H4 (cell line): ENCODE data around the gene GADD45B. TPM values are rescaled to one million over a fixed set of nuclear protein-coding genes. Genes with fewer than 3 reads are reported as not detected.
"Not testable (repeated sequence)": the region's sequence is repeated elsewhere in the genome, so short reads cannot be mapped to it uniquely, and the experiment has no call there.

ENCODE experiments used
- DNase-seq: peaks from one replicate; pipeline ENCODE4 v3.0.0-alpha.2; 2015; ENCODE audit warnings: low spot score
- total RNA-seq: library from RNA; depleted of rRNA; stranded (reverse); fragments of >200 nt; shearing (Covaris generic); gene quantifications from 2 replicates; pipeline ENCODE4 v1.2.3, GENCODE V29; 2014; rRNA removed

GADD45B gene
- total RNA-seq, 1 experiment from 2014 or later, result 14.3 TPM

DNA sequence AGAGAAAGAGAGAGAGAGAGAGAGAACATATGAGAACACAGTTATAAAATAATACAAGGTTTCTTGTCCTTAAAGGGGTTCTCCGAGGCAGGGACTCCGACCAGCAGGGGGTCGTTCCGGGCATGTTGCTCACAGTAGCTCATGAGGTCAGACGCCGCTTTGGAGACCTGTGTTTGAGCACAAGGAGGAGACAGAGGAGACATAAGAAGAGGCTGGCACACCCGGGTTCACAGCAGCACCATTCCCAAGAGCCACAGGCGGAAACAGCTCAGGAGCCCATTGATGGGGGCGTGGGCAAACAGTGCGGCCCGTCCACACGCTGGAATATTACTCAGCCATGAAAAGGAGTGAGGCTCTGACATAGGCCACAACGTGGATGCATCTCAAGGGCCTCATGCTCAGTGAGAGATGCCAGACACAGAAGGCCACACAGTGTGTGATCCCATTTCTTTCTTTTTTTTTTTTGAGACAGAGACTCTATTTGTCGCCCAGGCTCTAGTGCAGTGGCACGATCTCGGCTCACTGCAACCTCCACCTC lies 39.1 kb downstream of the GADD45B start:
- no peak for DNase-seq

DNA sequence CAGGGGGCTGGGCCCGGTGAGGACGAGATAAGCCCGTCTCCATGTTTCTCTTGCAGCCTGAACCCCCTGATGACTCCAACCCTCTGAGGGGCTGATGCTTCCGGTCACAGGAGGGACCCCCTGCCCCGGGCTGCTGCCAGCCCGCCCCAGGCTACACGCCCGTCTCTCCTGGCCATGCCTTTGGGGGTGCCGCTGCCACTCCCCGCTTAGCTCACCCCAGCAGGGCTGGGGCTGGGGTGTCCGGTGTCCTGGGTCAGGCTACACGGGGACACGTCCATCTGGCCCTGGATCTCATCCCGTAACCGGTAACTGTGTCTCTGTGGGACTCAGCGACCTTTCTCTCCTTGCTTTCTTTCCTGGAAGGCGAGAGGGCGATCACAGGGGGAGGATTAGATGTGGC lies 40.8 kb downstream of the GADD45B start:
- no peak for DNase-seq

- no peak for DNase-seq
Observed at GRCh38 chr19:2517881-2518601, 42.1 kb downstream of the GADD45B start.

DNA sequence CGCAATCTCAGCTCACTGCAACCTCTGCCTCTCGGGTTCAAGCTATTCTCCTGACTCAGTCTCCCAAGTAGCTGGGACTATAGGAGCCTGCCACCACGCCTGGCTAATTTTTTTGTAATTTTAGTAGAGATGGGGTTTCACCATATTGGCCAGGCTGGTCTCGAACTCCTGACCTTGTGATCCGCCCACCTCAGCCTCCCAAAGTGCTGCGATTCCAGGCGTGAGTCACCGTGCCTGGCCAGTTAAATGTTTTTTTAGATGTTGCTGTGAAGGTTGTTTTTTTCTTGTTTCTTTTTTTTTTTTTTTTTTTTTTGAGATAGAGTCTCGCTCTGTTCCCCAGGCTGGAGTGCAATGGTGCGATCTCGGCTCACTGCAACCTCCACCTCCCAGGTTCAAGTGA lies 42.9 kb downstream of the GADD45B start:
- DNase-seq, result not testable (repeated sequence)

GRCh38 chr19:2519482-2519881 lies 43.6 kb downstream of the GADD45B start:
- no peak for DNase-seq

- peak; percentile 60 for DNase-seq
Observed at GRCh38 chr19:2523630-2524311, 47.8 kb downstream of the GADD45B start.

DNA sequence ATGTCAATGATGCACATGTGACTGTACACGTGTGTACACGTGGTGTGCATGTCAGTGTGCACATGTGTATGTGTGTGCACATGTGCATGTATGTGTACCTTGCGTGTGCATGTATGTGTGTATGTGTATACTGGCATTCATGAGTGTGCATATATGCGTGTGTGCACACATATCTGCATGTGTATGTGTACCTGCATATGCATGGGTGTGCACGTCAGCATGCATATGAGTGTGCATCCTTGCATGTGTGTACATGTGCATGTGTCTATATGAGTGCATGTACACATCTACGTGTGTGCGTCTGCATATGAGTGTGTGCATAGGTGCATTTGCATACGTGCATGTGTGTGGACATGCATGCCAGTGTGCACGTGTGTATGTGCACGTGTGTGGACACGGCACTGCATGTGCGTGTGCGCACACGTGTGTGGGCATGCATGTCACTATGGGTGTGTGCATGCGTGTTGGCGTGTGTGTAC lies 48.5 kb downstream of the GADD45B start:
- DNase-seq, result no peak

DNA sequence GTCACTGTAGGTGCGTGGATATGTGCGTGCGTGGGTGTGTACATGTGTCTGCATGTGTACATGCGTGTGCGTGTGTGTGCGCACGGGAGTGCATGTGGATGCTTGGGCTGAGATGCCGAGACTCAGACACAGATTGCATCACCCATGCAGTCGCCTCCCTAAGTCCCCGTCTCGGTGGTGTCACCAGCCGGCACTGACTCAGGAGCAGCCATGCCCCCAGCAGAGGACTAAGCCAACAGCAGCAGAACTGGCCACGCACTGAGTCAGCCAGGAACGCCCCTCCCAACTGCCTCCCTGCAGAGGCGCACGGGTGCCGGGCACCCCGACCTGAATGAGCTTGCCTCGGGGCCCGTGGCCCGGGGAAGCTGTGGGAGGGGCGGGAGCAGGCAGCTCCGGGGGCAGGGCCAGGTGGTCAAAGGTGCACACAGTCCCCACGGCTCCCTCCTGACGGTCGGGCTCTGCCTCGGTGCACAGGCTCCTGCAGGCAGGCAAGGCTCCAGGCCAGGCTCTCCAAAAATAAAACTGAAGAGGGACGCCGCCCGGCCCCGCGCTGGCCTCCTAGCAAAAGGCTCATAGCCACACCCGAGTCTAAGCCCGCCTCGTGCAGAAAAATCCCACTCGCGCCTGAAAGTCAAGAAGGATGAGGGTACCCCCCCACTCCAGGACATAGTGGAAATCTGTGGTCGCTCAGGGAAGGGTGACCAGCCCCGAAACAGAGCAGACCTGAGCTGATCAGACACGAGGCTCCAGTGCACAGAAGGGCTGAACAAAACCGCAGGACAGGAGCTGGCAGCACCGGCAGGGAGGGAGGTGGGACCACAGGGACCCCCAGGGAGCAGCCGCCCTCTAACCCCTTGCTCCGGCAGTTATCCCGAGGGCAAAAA lies 49.2 kb downstream of the GADD45B start:
- DNase-seq, result peak; percentile 79

DNA sequence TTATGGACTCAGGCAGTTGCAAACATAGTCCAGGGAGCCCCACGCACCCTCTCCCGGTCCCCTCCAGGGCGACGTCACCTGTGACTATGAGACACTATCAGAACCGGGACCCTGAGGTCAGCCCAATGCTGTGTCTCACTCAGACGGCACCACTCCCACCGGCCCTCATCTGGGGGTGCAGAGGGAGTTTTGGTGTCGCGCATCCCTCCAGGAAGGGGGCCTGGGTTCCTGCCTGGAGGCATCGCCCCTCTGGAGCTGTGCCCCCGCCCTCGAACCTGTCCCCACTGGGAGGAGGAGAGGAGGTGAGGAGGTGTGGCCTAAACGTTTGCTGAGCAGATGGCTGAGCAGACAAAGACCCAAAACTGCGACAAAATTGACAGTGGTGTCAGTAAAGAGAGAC lies 51.2 kb downstream of the GADD45B start:
- no peak for DNase-seq

DNA sequence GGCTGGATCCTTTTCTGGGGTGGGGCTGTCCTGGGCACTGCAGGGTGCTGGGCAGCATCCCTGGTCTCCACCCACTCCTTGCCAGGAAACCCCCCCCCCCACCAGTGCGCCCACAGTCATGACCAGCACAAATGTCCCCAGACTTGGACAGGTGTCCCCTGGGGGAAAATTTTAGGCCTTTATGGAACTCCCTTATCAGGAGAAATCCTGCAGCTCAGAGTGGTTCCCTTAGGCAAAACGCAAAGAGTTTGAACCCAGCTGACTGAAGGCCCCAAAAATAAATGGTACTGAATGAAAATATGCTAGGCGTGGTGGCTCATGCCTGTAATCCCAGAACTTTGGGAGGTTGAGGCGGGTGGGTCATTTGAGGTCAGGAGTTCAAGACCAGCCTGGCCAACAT lies 51.8 kb downstream of the GADD45B start:
- no peak for DNase-seq

Other genes starting within 250 kb of the GADD45B start
- 45.1 and 50.8 TPM in 2 replicates for gene PLEKHJ1, start 239.8 kb upstream of the GADD45B start, total RNA-seq
- 10.8 and 13.3 TPM in 2 replicates for gene SF3A2, start 239.3 kb upstream of the GADD45B start, total RNA-seq
- gene AMH, start 226.8 kb upstream of the GADD45B start, total RNA-seq, result 0.68 and 1.0 TPM in 2 replicates
- gene JSRP1, start 219.7 kb upstream of the GADD45B start, total RNA-seq, result 0.66 TPM in 1 of 2 replicates, not detected in the other
- 0.06 TPM in 1 of 2 replicates, not detected in the other for gene PEAK3, start 194.0 kb upstream of the GADD45B start, total RNA-seq
- gene LINGO3, start 168.0 kb upstream of the GADD45B start, total RNA-seq, result 0.02 TPM in 1 of 2 replicates, not detected in the other
- 235 and 259 TPM in 2 replicates for gene LSM7, start 147.5 kb upstream of the GADD45B start, total RNA-seq
- 9.3 and 10.2 TPM in 2 replicates for gene SPPL2B, start 147.4 kb upstream of the GADD45B start, total RNA-seq
- 0.45 TPM in 1 of 2 replicates, not detected in the other for gene TMPRSS9, start 115.9 kb upstream of the GADD45B start, total RNA-seq
- gene TIMM13, start 48.5 kb upstream of the GADD45B start, total RNA-seq, result 39.9 and 40.8 TPM in 2 replicates
- gene LMNB2, start 19.2 kb upstream of the GADD45B start, total RNA-seq, result 64.3 and 86.4 TPM in 2 replicates
- 0.60 and 0.75 TPM in 2 replicates for gene GNG7, start 226.6 kb downstream of the GADD45B start, total RNA-seq
- gene DIRAS1, start 245.2 kb downstream of the GADD45B start, total RNA-seq, result 1.1 and 1.3 TPM in 2 replicates